MM.1S (cell line): ENCODE measurements around the gene IFRD2.

Source experiments
- DNase-seq: peaks from one replicate; pipeline ENCODE4 v3.0.0-alpha.2; 2015
- H2AFZ ChIP-seq: fragments of 300-600 bp; sonication (generic); 2 replicates; pipeline ENCODE4 v1.6.0; 2016; ENCODE audit warnings: antibody characterized with exemption, low read length
- H3F3A ChIP-seq: fragments of 300-600 bp; sonication (generic); 2 replicates; pipeline ENCODE4 v1.6.1; 2016; ENCODE audit warnings: mild to moderate bottlenecking, antibody characterized with exemption, low read length, moderate library complexity, mixed read lengths; ENCODE audit not compliant: insufficient read depth
- H3K27ac ChIP-seq: fragments of 300-600 bp; sonication (generic); 2 replicates; pipeline ENCODE4 v1.5.1; 2016; ENCODE audit warnings: mild to moderate bottlenecking, low read length
- H3K27me3 ChIP-seq: fragments of 300-600 bp; sonication (generic); replicated peaks from 2 replicates; pipeline ENCODE4 v1.6.0; 2016; ENCODE audit warnings: low read length; ENCODE audit not compliant: insufficient read depth
- H3K36me3 ChIP-seq: fragments of 300-600 bp; sonication (generic); replicated peaks from 2 replicates; pipeline ENCODE4 v1.6.1; 2016; ENCODE audit warnings: mild to moderate bottlenecking, low read length, mixed read lengths; ENCODE audit not compliant: insufficient read depth
- H3K4me1 ChIP-seq: fragments of 300-600 bp; sonication (generic); 2 replicates; pipeline ENCODE4 v1.6.1; 2016; ENCODE audit warnings: low read length, mixed read lengths
- H3K4me2 ChIP-seq: fragments of 300-600 bp; sonication (generic); 2 replicates; pipeline ENCODE4 v1.6.0; 2016; ENCODE audit warnings: low read depth, low read length
- H3K4me3 ChIP-seq: fragments of 300-600 bp; sonication (generic); 2 replicates; pipeline ENCODE4 v1.5.1; 2016; ENCODE audit warnings: low read length, mixed read lengths
- H3K79me2 ChIP-seq: fragments of 300-600 bp; sonication (generic); 2 replicates; pipeline ENCODE4 v1.6.1; 2016; ENCODE audit warnings: mixed run types, low read length, mixed read lengths
- H3K9ac ChIP-seq: fragments of 300-600 bp; sonication (generic); 2 replicates; pipeline ENCODE4 v1.6.1; 2016; ENCODE audit warnings: low read length, mixed read lengths
- H3K9me2 ChIP-seq: fragments of 300-600 bp; sonication (generic); replicated peaks from 2 replicates; pipeline ENCODE4 v1.6.1; 2016; ENCODE audit warnings: mild to moderate bottlenecking, low read length, mixed read lengths; ENCODE audit not compliant: insufficient read depth
- H3K9me3 ChIP-seq: fragments of 300-600 bp; sonication (generic); replicated peaks from 2 replicates; pipeline ENCODE4 v1.6.1; 2016; ENCODE audit warnings: mild to moderate bottlenecking, low read length, mixed read lengths; ENCODE audit not compliant: insufficient read depth
- H4K20me1 ChIP-seq: fragments of 300-600 bp; sonication (generic); 2 replicates; pipeline ENCODE4 v1.6.1; 2016; ENCODE audit warnings: mild to moderate bottlenecking, low read length, moderate library complexity, mixed read lengths; ENCODE audit not compliant: insufficient read depth
- EZH2 ChIP-seq: fragments of 300-600 bp; sonication (generic); optimal IDR thresholded peaks from 2 replicates; pipeline ENCODE3; 2017; ENCODE audit warnings: low read depth, mild to moderate bottlenecking, antibody characterized with exemption, low read length, mixed read lengths
- EZH2phosphoT487 ChIP-seq: fragments of 300-600 bp; sonication (generic); IDR thresholded peaks from 2 replicates; pipeline ENCODE4 v1.6.1; 2018; ENCODE audit warnings: antibody characterized with exemption, low read length
- TF ChIP-seq, protein P1 (sequence below): fragments of 300-600 bp; sonication (generic); IDR thresholded peaks from 2 replicates; pipeline ENCODE4 v1.5.1; 2016; ENCODE audit warnings: antibody characterized with exemption, low read length, mixed read lengths

Gene IFRD2

DNA sequence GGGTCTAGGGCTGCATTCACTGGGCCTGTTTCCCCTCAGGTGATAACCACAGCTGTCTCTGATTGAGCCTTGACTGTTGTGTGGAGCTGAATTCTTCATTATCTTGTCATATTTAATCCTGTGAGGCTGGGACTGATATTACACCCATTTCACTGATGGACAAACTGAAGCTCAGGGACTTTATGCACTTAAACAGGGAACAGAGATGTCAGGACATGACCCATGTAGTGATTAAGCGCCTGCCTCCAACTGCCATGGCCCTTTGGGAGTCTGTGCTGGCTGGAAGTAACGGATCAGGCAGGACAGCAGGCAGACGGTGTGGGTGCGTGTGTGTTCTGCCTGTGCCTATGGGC, 48.7 kb downstream of the IFRD2 start:
- H3K4me3 ChIP-seq, result no peak overlapping the region
- H4K20me1 ChIP-seq, result no peaks in the 10 kb centered on the region
- no peaks in the 10 kb centered on the region for H3K36me3 ChIP-seq
- no peaks in the 10 kb centered on the region for H3K9me3 ChIP-seq
- H3K4me2 ChIP-seq, result no peak overlapping the region
- peaks cover 96% of the 10 kb centered on the region for H3K79me2 ChIP-seq
- TF ChIP-seq, protein P1, sequence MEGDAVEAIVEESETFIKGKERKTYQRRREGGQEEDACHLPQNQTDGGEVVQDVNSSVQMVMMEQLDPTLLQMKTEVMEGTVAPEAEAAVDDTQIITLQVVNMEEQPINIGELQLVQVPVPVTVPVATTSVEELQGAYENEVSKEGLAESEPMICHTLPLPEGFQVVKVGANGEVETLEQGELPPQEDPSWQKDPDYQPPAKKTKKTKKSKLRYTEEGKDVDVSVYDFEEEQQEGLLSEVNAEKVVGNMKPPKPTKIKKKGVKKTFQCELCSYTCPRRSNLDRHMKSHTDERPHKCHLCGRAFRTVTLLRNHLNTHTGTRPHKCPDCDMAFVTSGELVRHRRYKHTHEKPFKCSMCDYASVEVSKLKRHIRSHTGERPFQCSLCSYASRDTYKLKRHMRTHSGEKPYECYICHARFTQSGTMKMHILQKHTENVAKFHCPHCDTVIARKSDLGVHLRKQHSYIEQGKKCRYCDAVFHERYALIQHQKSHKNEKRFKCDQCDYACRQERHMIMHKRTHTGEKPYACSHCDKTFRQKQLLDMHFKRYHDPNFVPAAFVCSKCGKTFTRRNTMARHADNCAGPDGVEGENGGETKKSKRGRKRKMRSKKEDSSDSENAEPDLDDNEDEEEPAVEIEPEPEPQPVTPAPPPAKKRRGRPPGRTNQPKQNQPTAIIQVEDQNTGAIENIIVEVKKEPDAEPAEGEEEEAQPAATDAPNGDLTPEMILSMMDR, result no peak
- no peak overlapping the region for H3K27ac ChIP-seq
- no peaks in the 10 kb centered on the region for H3K9me2 ChIP-seq
- no peak overlapping the region for H2AFZ ChIP-seq
- no peak for DNase-seq
- H3F3A ChIP-seq, result peaks cover 21% of the 10 kb centered on the region
- H3K27me3 ChIP-seq, result no peaks in the 10 kb centered on the region
- H3K9ac ChIP-seq, result no peak overlapping the region
- peaks cover 14% of the 10 kb centered on the region for H3K4me1 ChIP-seq

DNA sequence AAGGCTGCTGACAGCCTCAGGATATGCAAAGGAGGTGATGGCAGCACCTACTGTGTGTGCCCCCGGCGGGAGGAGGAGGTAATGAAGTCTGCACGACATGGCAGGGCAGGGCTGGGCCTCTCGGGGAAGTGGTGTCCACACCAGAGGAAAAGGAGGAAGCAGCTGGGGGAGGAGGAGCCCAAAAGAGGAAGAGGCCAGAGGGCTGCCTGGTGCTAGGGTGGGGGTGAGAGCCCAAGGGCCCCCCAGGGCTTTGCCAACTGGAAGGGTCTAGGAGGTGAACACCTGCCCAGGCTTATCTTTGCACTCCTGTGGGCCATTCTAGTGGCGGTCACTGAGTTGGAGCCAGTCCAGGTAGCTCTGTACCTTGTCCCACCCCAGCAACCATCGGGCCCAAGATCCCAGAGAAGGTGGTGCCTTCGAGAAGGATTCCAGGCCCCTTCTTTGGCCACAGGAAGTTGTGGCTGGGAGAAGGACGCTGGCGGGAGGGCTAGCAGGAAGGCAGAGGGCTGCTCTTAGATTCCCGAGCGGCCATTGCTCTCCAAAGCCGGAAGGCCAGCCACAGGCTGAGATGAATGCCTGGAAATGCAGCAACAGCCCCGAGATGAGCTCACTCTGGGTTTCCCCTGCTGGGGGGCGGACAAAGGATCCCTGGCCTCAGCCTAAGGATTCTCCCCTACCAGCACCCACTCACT, 49.2 kb downstream of the IFRD2 start:
- Histone ChIP-seq H3K4me3 (no peak overlapping the region), H3K36me3 (no peaks in the 10 kb centered on the region), H2AFZ (no peak overlapping the region), H3K9ac (no peak overlapping the region), H3K4me1 (peaks cover 19% of the 10 kb centered on the region), H3K27me3 (no peaks in the 10 kb centered on the region), H3K27ac (no peak overlapping the region), H3K79me2 (peaks cover 96% of the 10 kb centered on the region), H3K9me3 (no peaks in the 10 kb centered on the region), H4K20me1 (no peaks in the 10 kb centered on the region), H3F3A (peaks cover 21% of the 10 kb centered on the region), H3K9me2 (no peaks in the 10 kb centered on the region), H3K4me2 (no peak overlapping the region)
- TF ChIP-seq EZH2phosphoT487 (no peak), EZH2 (no peak)
- TF ChIP-seq, protein P1, result no peak
- no peak for DNase-seq

DNA sequence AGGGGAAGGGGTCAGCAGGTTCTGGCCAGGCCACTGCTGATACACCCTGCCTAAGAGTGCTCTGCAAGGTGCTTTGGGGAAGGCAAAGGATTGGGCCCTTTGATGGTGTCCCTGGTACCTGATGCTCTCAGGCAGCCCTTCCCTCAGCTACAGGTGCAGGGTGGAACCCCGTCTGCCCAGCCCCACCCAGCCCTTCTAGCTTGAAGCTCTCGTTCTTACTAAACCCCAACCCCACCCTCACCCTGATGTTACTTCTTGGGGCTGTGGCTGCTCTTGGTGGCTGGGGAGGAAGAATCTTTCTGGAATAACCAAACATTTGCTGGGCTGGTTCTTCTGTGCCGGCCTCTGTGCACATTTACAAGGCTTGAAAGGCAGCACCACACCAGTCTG, 49.9 kb downstream of the IFRD2 start:
- H3K36me3 ChIP-seq, result no peaks in the 10 kb centered on the region
- no peak overlapping the region for H3K4me3 ChIP-seq
- no peak overlapping the region for H3K9ac ChIP-seq
- no peak overlapping the region for H3K27ac ChIP-seq
- no peak overlapping the region for H3K4me2 ChIP-seq
- H3K4me1 ChIP-seq, result peaks cover 17% of the 10 kb centered on the region
- no peaks in the 10 kb centered on the region for H3K27me3 ChIP-seq
- H3K9me2 ChIP-seq, result no peaks in the 10 kb centered on the region
- no peak for DNase-seq
- no peak for TF ChIP-seq EZH2
- no peak for TF ChIP-seq EZH2phosphoT487
- TF ChIP-seq, protein P1, result no peak
- H3F3A ChIP-seq, result peaks cover 25% of the 10 kb centered on the region
- no peaks in the 10 kb centered on the region for H4K20me1 ChIP-seq
- peaks cover 96% of the 10 kb centered on the region for H3K79me2 ChIP-seq
- H2AFZ ChIP-seq, result no peak overlapping the region
- no peaks in the 10 kb centered on the region for H3K9me3 ChIP-seq
